Mucosa of descending colon (tissue), 3 donors: Measurements from ENCODE around the gene MLLT10. TPM values are rescaled to one million over a fixed set of nuclear protein-coding genes. Genes with fewer than 3 reads are reported as not detected.
"Not testable (repeated sequence)": the region's sequence is repeated elsewhere in the genome, so short reads cannot be mapped to it uniquely, and the experiment has no call there.

ENCODE experiments used
- ATAC-seq: fragments of 200-7000 bp; cut with Tn5 transposase; one replicate; pipeline ENCODE4 v1.9.1; 2020; ENCODE audit warnings: mild to moderate bottlenecking, moderate library complexity
- DNase-seq, 3 donors: peaks; one replicate each; pipeline ENCODE4 v3.0.0-alpha.2; 2020
- H3K36me3 ChIP-seq: fragments of 200-600 bp; one replicate; pipeline ENCODE4 v1.8.0; 2021; ENCODE audit warnings: low read depth, mild to moderate bottlenecking
- H3K4me1 ChIP-seq: fragments of 200-600 bp; one replicate; pipeline ENCODE4 v1.8.0; 2021; ENCODE audit warnings: low read depth, mild to moderate bottlenecking
- H3K4me3 ChIP-seq: fragments of 200-600 bp; one replicate; pipeline ENCODE4 v1.8.0; 2021; ENCODE audit warnings: mild to moderate bottlenecking
- H3K9me3 ChIP-seq: fragments of 200-600 bp; one replicate; pipeline ENCODE4 v1.8.0; 2021; ENCODE audit warnings: mild to moderate bottlenecking
- intact Hi-C, 2 donors: fragments of 100-400 bp; cut with DNase I in 1 of 2; cut with micrococcal nuclease in 1 of 2; formaldehyde crosslinking; loops; one replicate each; pipeline versions ENCODE4 v1.11.0 to v1.11.1; 2022; cut with DNase I, micrococcal nuclease
- total RNA-seq, 3 donors: library from RNA; stranded (reverse); fragmentation: NEBNext Ultra II Directional in 2 of 3; extraction: Animal tissue kit (Norgen Biotek cat#: 25700) in 2 of 3; gene quantifications; one replicate each; pipeline versions ENCODE4 v1.2.1 to v1.2.4, GENCODE V29; 2021 to 2023
- TF ChIP-seq, protein P1 (sequence below): fragments of 200-600 bp; IDR thresholded peaks from one replicate; pipeline ENCODE4 v1.8.0; 2022; ENCODE audit warnings: antibody characterized with exemption, mild to moderate bottlenecking
- donor health status: DM: no; HTN: no; CAD: no; lungs with moderate emphysema.
- donor health status: DM: no; HTN: no; CAD: no.
- donor health status: DM: no; HTN: yes; CAD: no.

Gene MLLT10
- total RNA-seq, 3 donors from 2014 or later, result 29.6 to 43.1 (median 35.8) TPM

DNA sequence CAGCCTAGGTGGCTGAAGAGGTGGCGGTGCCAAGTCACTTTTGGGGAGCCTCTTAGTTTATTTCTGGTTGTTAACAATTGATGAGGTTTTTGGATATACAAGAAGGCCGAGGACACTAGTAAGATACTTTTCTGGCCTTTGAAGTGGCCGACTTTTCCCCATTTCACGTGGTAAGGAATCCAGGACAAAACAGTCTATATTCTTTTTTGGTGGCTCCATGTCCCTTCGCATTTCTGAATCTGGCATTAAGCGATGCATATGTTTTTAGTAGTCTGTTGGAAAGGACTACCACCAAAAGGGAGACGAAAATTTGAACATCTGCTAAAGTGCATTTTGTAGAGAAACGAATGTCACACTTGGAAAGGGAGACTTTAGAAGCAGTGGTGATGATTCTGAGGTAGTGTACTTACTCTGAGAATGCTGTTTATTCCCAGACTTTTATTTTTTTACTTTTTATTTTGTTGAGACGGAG lies 1.5 kb downstream of the MLLT10 start:
- TF ChIP-seq, protein P1, sequence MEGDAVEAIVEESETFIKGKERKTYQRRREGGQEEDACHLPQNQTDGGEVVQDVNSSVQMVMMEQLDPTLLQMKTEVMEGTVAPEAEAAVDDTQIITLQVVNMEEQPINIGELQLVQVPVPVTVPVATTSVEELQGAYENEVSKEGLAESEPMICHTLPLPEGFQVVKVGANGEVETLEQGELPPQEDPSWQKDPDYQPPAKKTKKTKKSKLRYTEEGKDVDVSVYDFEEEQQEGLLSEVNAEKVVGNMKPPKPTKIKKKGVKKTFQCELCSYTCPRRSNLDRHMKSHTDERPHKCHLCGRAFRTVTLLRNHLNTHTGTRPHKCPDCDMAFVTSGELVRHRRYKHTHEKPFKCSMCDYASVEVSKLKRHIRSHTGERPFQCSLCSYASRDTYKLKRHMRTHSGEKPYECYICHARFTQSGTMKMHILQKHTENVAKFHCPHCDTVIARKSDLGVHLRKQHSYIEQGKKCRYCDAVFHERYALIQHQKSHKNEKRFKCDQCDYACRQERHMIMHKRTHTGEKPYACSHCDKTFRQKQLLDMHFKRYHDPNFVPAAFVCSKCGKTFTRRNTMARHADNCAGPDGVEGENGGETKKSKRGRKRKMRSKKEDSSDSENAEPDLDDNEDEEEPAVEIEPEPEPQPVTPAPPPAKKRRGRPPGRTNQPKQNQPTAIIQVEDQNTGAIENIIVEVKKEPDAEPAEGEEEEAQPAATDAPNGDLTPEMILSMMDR, result no peak
- ATAC-seq, result no peak
- H3K4me3 ChIP-seq, result no peak overlapping the region
- H3K36me3 ChIP-seq, result no peaks in the 10 kb centered on the region
- intact Hi-C loops, result no loop called here
- DNase-seq, result no peak
- H3K4me1 ChIP-seq, result no peaks in the 10 kb centered on the region
- H3K9me3 ChIP-seq, result no peaks in the 10 kb centered on the region

GRCh38 chr10:21535976-21536375 lies 1.9 kb downstream of the MLLT10 start:
- H3K4me3 ChIP-seq, ATAC-seq, intact Hi-C loops, H3K9me3 ChIP-seq, H3K36me3 ChIP-seq, DNase-seq, H3K4me1 ChIP-seq: not testable (repeated sequence)

GRCh38 chr10:21536874-21537273 lies 2.8 kb downstream of the MLLT10 start:
- DNase-seq (no peak), ATAC-seq (no peak)
- H3K36me3 ChIP-seq, result no peaks in the 10 kb centered on the region
- no peak overlapping the region for H3K4me3 ChIP-seq
- intact Hi-C loops, result no loop called here
- H3K9me3 ChIP-seq, result no peaks in the 10 kb centered on the region
- TF ChIP-seq, protein P1, result no peak
- no peaks in the 10 kb centered on the region for H3K4me1 ChIP-seq

GRCh38 chr10:21540701-21541100 lies 6.7 kb downstream of the MLLT10 start:
- intact Hi-C loops, ATAC-seq, H3K9me3 ChIP-seq, H3K4me3 ChIP-seq, DNase-seq, H3K4me1 ChIP-seq, H3K36me3 ChIP-seq: not testable (repeated sequence)

DNA sequence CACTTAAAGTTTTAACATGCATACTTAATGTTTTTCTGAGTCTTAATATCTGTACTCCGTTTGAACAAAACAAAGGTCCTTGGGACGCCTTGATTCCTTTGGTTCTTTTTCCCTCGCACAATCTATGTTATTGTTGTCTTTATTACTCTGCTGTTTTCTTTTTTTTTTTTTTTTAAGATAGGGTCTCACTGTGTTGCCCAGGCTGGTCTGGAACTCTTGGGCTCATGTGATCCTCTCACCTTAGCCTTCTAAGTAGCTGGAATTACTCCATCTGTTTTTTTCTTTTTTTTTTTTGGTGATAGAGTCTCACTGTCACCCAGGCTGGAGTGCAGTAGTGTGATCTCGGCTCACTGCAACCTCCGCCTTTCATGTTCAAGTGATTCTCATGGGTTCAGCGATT lies 13.2 kb downstream of the MLLT10 start:
- no peak overlapping the region for H3K4me3 ChIP-seq
- H3K4me1 ChIP-seq, result no peaks in the 10 kb centered on the region
- ATAC-seq, result no peak
- no peak for DNase-seq
- TF ChIP-seq, protein P1, result no peak
- no peaks in the 10 kb centered on the region for H3K36me3 ChIP-seq
- no peaks in the 10 kb centered on the region for H3K9me3 ChIP-seq
- intact Hi-C loops, result no loop called here

- TF ChIP-seq, protein P1, result no peak
- DNase-seq (no peak), ATAC-seq (no peak)
- Histone ChIP-seq H3K36me3 (no peaks in the 10 kb centered on the region), H3K4me3 (no peak overlapping the region), H3K9me3 (no peaks in the 10 kb centered on the region), H3K4me1 (no peaks in the 10 kb centered on the region)
- intact Hi-C loops, result no loop called here
Observed at GRCh38 chr10:21552638-21553037, 18.6 kb downstream of the MLLT10 start.

DNA sequence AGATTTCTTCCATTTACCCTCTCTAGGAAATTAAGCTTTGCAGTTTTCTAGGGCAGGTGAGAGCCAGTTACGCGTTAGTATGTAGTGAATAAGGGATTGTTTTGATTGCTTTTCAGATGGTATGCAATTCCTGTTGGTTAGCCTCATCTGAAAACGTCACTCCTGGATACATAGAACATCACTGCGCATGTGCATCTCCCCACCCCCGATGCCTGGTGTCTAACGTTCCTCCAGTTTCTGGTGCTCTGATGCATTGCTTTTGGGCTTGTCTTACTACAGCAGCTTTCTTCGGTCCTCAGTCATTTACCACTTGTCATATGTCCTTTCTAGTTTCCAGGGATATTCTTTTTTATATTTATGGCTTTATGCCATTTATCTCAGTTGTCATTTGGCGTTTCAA lies 22.5 kb downstream of the MLLT10 start:
- ATAC-seq, result no peak
- no peaks in the 10 kb centered on the region for H3K36me3 ChIP-seq
- H3K4me1 ChIP-seq, result no peaks in the 10 kb centered on the region

DNA sequence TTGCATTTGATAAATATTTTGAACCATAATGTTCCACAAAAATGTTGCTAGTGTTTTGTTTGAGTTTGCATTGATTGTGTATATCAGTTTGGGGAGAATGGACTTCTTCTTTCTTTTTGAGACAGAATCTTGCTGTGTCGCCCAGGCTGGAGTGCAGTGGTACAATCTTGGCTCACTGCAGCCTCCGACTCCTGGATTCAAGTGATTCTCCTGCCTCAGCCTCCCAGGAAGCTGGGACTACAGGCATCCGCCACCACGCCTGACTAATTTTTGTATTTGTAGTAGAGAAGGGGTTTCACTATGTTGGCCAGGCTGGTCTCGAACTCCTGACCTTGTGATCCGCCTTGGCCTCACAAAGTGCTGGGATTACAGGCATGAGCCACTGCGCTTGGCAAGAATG lies 25.0 kb downstream of the MLLT10 start:
- H3K9me3 ChIP-seq, H3K4me3 ChIP-seq, ATAC-seq, H3K4me1 ChIP-seq, intact Hi-C loops, H3K36me3 ChIP-seq, DNase-seq: not testable (repeated sequence)

More for the DNA sequence above, 22.5 kb downstream of the MLLT10 start:
- Histone ChIP-seq H3K4me3 (no peak overlapping the region), H3K9me3 (no peaks in the 10 kb centered on the region)
- TF ChIP-seq, protein P1, result no peak
- intact Hi-C loops, result no loop called here
- DNase-seq, result no peak
